Endothelial cell of umbilical vein (primary cell): Measurements from ENCODE around the gene REL.

Experiments used
- EZH2 ChIP-seq: IDR thresholded peaks from 2 replicates; pipeline ENCODE4 v1.6.1; 2012; ENCODE audit warnings: borderline replicate concordance, low read depth, mild to moderate bottlenecking, moderate library complexity, low read length, inconsistent platforms; ENCODE audit not compliant: severe bottlenecking
- JUN ChIP-seq: IDR thresholded peaks from 2 replicates; pipeline ENCODE4 v1.6.1; 2011; ENCODE audit warnings: borderline replicate concordance, low read depth; ENCODE audit not compliant: insufficient read length, insufficient read depth
- POLR2A ChIP-seq: IDR thresholded peaks from 2 replicates; pipeline ENCODE4 v1.6.1; 2012; ENCODE audit warnings: low read depth, mild to moderate bottlenecking, control low read depth, low read length
- POLR2AphosphoS5 ChIP-seq: IDR thresholded peaks from 2 replicates; pipeline ENCODE4 v1.6.1; 2012; ENCODE audit warnings: low read depth, mild to moderate bottlenecking, control low read depth, low read length, moderate library complexity; ENCODE audit not compliant: insufficient read depth
- TF ChIP-seq, protein P1 (sequence below), 2 donors: IDR thresholded peaks; 1 replicate in 1 of 2; 2 replicates in 1 of 2; pipeline ENCODE4 v1.5.1; 2011; ENCODE audit warnings: low read length in 2 of 2, mild to moderate bottlenecking in 2 of 2, moderate library complexity in 2 of 2, control low read depth in 1 of 2, inconsistent platforms in 1 of 2, low read depth in 1 of 2; ENCODE audit not compliant: insufficient read depth in 1 of 2; ENCODE audit errors: extremely low read depth in 1 of 2

DNA sequence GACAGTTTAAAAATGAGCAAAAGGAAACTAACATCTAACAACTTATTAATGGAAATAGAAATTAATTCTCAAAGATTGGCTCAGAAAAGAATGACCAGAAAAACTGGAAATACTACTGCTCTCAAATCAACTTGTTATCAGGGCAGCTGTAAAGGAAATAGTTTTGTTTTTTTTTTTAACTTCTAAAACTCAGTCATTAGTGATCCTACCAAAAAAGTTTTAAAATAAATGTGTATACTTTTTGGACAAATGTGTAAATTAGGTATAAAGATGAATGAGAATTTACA, 84.1 kb downstream of the REL start:
- no peak for TF ChIP-seq POLR2AphosphoS5
- TF ChIP-seq, protein P1, sequence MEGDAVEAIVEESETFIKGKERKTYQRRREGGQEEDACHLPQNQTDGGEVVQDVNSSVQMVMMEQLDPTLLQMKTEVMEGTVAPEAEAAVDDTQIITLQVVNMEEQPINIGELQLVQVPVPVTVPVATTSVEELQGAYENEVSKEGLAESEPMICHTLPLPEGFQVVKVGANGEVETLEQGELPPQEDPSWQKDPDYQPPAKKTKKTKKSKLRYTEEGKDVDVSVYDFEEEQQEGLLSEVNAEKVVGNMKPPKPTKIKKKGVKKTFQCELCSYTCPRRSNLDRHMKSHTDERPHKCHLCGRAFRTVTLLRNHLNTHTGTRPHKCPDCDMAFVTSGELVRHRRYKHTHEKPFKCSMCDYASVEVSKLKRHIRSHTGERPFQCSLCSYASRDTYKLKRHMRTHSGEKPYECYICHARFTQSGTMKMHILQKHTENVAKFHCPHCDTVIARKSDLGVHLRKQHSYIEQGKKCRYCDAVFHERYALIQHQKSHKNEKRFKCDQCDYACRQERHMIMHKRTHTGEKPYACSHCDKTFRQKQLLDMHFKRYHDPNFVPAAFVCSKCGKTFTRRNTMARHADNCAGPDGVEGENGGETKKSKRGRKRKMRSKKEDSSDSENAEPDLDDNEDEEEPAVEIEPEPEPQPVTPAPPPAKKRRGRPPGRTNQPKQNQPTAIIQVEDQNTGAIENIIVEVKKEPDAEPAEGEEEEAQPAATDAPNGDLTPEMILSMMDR (IDR thresholded peaks at IDR 0.05; ENCODE audit: extremely low read depth in 1 of 2, insufficient read depth in 1 of 2, low read depth in 1 of 2, low read length in 2 of 2) = no peak
- TF ChIP-seq JUN = no peak
- no peak for TF ChIP-seq POLR2A
- TF ChIP-seq EZH2 = no peak
